ENCODE data around the gene ME2. TPM values are rescaled to one million over a fixed set of nuclear protein-coding genes. Genes with fewer than 3 reads are reported as not detected.
"Not testable (repeated sequence)": the region's sequence is repeated elsewhere in the genome, so short reads cannot be mapped to it uniquely, and the experiment has no call there.

Gene ME2
- 49.7 TPM for polyA plus RNA-seq (2012; ENCODE audit: low read depth, missing spikeins)

DNA sequence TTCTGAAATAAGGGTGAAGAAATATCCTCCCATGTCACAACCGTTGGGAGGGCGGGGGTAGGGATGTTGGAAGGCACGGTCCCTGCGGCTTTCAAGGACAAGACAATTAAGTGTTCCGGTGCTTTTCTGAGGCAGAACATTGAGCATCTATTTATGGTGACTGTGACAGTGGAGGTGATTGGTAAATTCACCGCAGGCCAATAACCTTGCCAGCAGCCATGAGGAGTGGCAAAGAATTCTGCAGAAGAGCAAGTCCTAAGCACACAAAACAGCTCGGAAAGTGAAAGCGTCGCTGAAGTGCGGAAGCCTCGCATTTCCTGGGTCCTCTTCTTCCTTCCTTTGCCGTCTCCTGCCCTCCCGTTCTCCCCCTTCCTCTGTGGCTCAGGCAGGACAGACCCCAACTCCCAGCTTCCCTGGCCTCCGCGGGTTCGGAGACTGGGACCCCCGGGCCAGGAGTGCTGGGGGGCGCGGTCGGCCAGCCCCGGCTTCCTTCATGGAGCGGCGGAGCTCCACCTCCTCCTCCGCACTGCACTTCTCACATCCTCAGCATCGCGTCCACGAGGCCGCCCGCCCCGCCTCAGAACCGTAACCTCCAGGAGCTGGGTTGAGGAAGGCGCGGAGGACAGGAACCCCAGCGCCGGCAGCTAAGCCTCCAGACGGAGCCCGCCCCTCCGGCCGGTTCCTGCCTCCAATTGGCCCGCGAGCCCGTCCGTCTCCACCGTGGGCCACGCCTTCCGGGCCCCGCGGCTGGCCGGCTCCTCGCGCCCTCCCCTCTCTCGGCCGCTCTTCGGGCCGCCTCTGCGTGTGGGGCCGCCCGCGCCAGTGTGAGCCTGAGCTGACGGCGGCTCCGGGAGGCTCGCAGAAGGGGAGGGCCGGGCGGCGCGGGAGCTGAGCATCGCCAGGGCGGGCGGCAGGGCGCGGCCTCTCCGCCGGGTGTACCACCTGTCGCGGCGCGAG lies at the start of gene ME2:
Gene ME2 (plus strand): TSS at position 774 of the 957 bp plus-strand sequence. CDS start 16,703 bp downstream, outside the sequence.
- FAIRE-seq, result peak; percentile 93

DNA sequence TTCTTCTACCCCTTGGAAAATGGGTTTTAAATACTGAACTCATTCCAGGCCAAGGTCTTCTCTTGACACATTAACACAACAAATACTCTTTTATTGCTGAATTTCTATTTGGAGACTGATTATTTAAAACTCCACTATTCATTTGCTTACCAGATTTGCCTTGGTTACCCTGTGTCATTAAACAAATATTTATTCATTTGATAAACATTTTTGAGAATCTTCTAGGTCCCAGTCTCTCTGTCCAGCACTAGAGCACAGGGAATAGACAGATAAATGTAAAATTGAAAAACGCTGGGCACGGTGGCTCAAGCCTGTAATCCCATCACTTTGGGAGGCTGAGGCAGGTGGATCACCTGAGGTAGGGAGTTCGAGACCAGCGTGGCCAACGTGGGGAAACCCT lies 49.3 kb upstream of the ME2 start:
- FAIRE-seq, result no peak
- DNase-seq (ENCODE audit: insufficient read length, low spot score), result no peak
- TF ChIP-seq PAX5 (IDR thresholded peaks at IDR 0.05; ENCODE audit: insufficient read depth, low read length, severe bottlenecking) (no peak), SPI1 (IDR thresholded peaks at IDR 0.05; ENCODE audit: low read depth, low read length) (no peak), POLR2AphosphoS5 (IDR thresholded peaks at IDR 0.05; ENCODE audit: low read depth, low read length) (no peak), TAF1 (IDR thresholded peaks at IDR 0.05; ENCODE audit: low read depth, low read length) (no peak), POU2F2 (IDR thresholded peaks at IDR 0.05; ENCODE audit: low read depth, low read length) (no peak), POLR2A (IDR thresholded peaks at IDR 0.05; ENCODE audit: low read depth, low read length) (no peak)

More for the DNA sequence above, at the start of gene ME2:
- peak; percentile 90 for DNase-seq (ENCODE audit: insufficient read length, low spot score)
- no peak for TF ChIP-seq POU2F2 (IDR thresholded peaks at IDR 0.05; ENCODE audit: low read depth, low read length)
- peak; percentile 46; the same call in 1 of the 2 replicates for TF ChIP-seq TAF1 (IDR thresholded peaks at IDR 0.05; ENCODE audit: low read depth, low read length)
- TF ChIP-seq POLR2AphosphoS5 (IDR thresholded peaks at IDR 0.05; ENCODE audit: low read depth, low read length), result 0 out of 2 replicates have a peak, but pooled peaks have one; percentile 53
- no peak for TF ChIP-seq PAX5 (IDR thresholded peaks at IDR 0.05; ENCODE audit: insufficient read depth, low read length, severe bottlenecking)
- TF ChIP-seq SPI1 (IDR thresholded peaks at IDR 0.05; ENCODE audit: low read depth, low read length), result 0 out of 2 replicates have a peak, but pooled peaks have one; percentile 4
- TF ChIP-seq POLR2A (IDR thresholded peaks at IDR 0.05; ENCODE audit: low read depth, low read length), result peak; percentile 77

DNA sequence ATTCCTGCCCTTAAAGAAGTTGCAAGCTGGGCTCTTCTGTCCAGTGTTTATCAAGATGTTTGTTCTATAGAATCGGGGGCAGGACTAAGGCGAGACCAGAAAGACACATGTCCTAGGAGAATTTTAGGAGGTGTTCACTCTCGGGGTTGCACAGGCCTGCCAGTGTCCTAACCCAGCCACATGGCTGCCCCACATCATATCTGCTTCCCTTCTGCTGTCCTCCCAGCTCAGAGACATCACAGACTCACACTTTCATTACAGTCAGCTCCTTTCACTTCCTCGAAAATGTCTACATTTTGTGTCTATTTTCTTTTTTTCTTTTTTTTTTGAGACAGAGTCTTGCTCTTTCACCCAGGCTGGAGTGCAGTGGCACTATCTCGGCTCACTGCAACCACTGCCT lies 48.4 kb upstream of the ME2 start:
- TF ChIP-seq SPI1 (IDR thresholded peaks at IDR 0.05; ENCODE audit: low read depth, low read length), result peak; percentile 82
- no peak for TF ChIP-seq PAX5 (IDR thresholded peaks at IDR 0.05; ENCODE audit: insufficient read depth, low read length, severe bottlenecking)
- DNase-seq (ENCODE audit: insufficient read length, low spot score) (no peak), FAIRE-seq (peak; percentile 85)

DNA sequence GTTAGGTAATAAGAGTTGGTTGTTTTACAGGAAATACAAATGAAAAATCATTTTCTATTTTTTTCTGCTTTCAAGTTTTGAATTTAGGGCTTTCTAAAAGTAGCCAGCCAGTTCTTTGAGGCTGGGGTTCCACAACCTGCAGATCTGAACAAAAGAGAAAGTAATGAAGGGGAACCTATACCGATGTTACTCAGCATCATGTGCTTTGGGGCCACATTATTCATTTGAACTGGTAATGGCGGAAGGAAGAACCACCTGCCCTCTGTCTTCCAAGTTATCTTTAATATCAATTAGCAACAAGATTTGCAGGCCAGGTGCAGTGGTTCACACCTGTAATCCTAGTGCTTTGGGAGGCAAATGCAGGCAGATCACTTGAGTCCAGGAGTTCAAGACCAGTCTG lies 46.2 kb upstream of the ME2 start:
- TF ChIP-seq PAX5 (IDR thresholded peaks at IDR 0.05; ENCODE audit: insufficient read depth, low read length, severe bottlenecking), result no peak
- TF ChIP-seq POU2F2 (IDR thresholded peaks at IDR 0.05; ENCODE audit: low read depth, low read length), result peak; percentile 48; the same call in 1 of the 2 replicates
- TF ChIP-seq POLR2AphosphoS5 (IDR thresholded peaks at IDR 0.05; ENCODE audit: low read depth, low read length), result no peak
- no peak for TF ChIP-seq SPI1 (IDR thresholded peaks at IDR 0.05; ENCODE audit: low read depth, low read length)
- TF ChIP-seq TAF1 (IDR thresholded peaks at IDR 0.05; ENCODE audit: low read depth, low read length), result peak; percentile 28; the same call in 1 of the 2 replicates
- TF ChIP-seq POLR2A (IDR thresholded peaks at IDR 0.05; ENCODE audit: low read depth, low read length), result 0 out of 2 replicates have a peak, but pooled peaks have one; percentile 39
- FAIRE-seq, result peak; percentile 88
- no peak for DNase-seq (ENCODE audit: insufficient read length, low spot score)

DNA sequence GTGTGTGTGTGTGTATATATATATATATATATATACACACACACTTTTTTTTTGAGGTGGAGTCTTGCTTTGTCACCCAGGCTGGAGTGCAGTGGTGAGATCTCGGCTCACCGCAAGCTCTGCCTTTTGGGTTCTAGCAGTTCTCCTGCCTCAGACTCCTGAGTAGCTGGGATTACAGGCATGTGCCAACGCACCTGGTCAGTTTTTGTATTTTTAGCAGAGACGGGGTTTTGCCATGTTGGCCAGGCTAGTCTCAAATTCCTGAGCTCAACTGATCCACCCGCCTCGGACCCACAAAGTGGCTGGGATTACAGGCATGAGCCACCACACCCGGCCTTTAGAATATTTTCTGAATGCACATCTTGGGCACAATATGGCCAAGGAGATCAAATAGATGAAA lies 45.4 kb upstream of the ME2 start:
- FAIRE-seq; DNase-seq (ENCODE audit: insufficient read length, low spot score): not testable (repeated sequence)

DNA sequence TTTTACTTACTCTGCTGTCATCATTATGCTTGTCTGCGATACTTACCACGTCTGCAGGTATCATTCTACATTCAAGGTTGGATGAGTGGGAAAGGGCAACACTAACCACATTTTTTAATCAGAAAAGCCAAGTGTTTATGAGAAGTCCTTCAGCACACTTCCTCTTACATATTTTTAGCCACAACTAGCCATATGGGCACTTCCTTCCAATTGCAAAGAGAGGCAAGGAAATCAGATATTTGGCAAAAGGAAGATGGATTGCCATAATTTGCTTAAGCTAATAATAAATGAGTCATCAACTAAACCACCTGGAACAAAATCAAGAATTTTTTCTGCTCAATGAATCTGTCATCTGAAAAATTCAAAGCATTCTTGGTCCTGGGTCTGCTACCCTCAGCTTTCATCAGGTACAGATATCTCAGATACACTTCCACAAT lies 42.4 kb upstream of the ME2 start:
- FAIRE-seq (peak; percentile 78), DNase-seq (ENCODE audit: insufficient read length, low spot score) (no peak)
- no peak for TF ChIP-seq POLR2A (IDR thresholded peaks at IDR 0.05; ENCODE audit: low read depth, low read length)
- peak; percentile 88 for TF ChIP-seq SPI1 (IDR thresholded peaks at IDR 0.05; ENCODE audit: low read depth, low read length)

DNA sequence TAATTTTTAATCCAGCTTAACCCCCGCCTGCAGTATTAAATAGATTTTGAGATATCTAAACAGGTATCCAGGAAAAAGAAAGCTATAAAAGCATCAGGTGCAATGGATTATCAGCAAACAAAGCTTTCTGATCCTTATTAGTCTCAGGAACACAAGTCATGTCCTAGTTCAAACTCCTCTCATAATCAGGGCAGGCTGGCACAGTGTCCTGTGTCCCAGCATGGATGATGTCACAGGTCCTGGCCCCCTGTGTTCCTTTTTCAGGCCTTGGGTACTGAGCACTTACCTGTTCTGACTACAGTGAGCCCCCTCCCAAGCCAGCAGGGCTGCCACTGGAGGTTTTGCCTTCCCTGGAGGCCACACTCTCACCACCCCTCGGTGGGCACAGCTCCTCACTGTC lies 39.6 kb upstream of the ME2 start:
- DNase-seq (ENCODE audit: insufficient read length, low spot score) (no peak), FAIRE-seq (no peak)
- TF ChIP-seq TAF1 (IDR thresholded peaks at IDR 0.05; ENCODE audit: low read depth, low read length) (no peak), SPI1 (IDR thresholded peaks at IDR 0.05; ENCODE audit: low read depth, low read length) (no peak), PAX5 (IDR thresholded peaks at IDR 0.05; ENCODE audit: insufficient read depth, low read length, severe bottlenecking) (no peak), POLR2AphosphoS5 (IDR thresholded peaks at IDR 0.05; ENCODE audit: low read depth, low read length) (no peak), POLR2A (IDR thresholded peaks at IDR 0.05; ENCODE audit: low read depth, low read length) (no peak), POU2F2 (IDR thresholded peaks at IDR 0.05; ENCODE audit: low read depth, low read length) (no peak)

DNA sequence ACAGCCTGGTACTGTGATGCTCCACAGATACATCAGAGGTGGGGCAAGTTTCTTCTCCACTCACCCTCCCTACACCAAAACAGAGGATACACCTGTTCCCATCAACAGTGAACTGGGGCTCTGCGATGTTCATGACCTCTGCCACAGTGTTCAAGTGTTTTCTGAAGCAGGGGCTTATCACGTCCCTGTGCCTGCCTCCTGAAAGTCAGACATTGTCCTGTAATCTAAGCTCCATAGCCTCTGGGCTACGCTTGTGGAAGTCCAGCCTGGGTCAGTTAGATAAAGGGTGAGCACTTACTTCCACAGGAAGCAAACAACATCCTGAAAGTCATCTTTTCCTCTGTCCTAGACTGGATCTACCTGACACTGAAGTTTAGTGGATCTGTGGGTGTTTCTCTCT lies 38.9 kb upstream of the ME2 start:
- FAIRE-seq (peak; percentile 41), DNase-seq (ENCODE audit: insufficient read length, low spot score) (no peak)
- TF ChIP-seq POU2F2 (IDR thresholded peaks at IDR 0.05; ENCODE audit: low read depth, low read length) (no peak), PAX5 (IDR thresholded peaks at IDR 0.05; ENCODE audit: insufficient read depth, low read length, severe bottlenecking) (no peak), SPI1 (IDR thresholded peaks at IDR 0.05; ENCODE audit: low read depth, low read length) (no peak), POLR2AphosphoS5 (IDR thresholded peaks at IDR 0.05; ENCODE audit: low read depth, low read length) (no peak), POLR2A (IDR thresholded peaks at IDR 0.05; ENCODE audit: low read depth, low read length) (no peak), TAF1 (IDR thresholded peaks at IDR 0.05; ENCODE audit: low read depth, low read length) (no peak)

DNA sequence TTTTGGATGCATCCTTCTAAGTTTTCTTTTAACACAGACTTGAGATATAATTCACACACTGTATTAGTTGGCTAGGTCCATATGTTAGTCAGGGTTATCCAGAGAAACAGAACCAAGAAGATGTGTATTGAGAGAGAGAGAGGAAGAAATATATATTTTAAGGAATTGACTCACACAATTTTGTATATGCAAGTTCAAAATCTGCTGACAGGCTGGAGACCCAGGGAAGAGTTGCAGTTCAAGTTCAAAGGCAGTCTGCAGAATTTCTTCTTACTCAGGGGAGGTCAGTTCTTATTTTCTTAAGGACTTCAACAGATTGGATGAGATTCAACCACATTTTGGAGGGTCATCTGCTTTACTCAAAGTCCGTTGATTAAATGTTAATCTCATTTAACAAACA lies 36.1 kb upstream of the ME2 start:
- DNase-seq (ENCODE audit: insufficient read length, low spot score), result no peak
- no peak for TF ChIP-seq POU2F2 (IDR thresholded peaks at IDR 0.05; ENCODE audit: low read depth, low read length)
- TF ChIP-seq POLR2AphosphoS5 (IDR thresholded peaks at IDR 0.05; ENCODE audit: low read depth, low read length), result no peak
- no peak for TF ChIP-seq SPI1 (IDR thresholded peaks at IDR 0.05; ENCODE audit: low read depth, low read length)
- TF ChIP-seq PAX5 (IDR thresholded peaks at IDR 0.05; ENCODE audit: insufficient read depth, low read length, severe bottlenecking), result no peak
- TF ChIP-seq POLR2A (IDR thresholded peaks at IDR 0.05; ENCODE audit: low read depth, low read length), result no peak
- FAIRE-seq, result no peak

DNA sequence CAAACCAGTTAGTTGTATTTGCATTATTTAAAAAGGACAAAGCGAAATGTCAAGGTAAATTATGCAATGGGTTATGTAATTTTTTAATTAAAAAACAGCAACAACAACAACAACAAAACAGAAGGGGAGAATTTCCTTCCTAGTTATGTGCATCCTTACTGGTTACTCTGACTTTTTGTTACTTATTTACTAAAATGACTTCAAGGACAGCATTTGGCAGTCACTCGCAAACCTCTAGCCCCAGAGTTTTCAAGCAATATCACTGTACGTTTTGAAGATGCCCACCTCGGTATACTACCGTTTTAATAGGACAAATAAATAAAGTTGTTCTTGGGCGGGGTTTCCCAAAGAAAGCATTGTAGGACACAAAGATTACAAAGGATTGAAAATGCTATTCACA lies 34.4 kb upstream of the ME2 start:
- DNase-seq (ENCODE audit: insufficient read length, low spot score) (no peak), FAIRE-seq (no peak)
- TF ChIP-seq SPI1 (IDR thresholded peaks at IDR 0.05; ENCODE audit: low read depth, low read length), result no peak
- TF ChIP-seq POU2F2 (IDR thresholded peaks at IDR 0.05; ENCODE audit: low read depth, low read length), result no peak
- no peak for TF ChIP-seq POLR2AphosphoS5 (IDR thresholded peaks at IDR 0.05; ENCODE audit: low read depth, low read length)
- no peak for TF ChIP-seq TAF1 (IDR thresholded peaks at IDR 0.05; ENCODE audit: low read depth, low read length)
- no peak for TF ChIP-seq POLR2A (IDR thresholded peaks at IDR 0.05; ENCODE audit: low read depth, low read length)
- TF ChIP-seq PAX5 (IDR thresholded peaks at IDR 0.05; ENCODE audit: insufficient read depth, low read length, severe bottlenecking), result no peak

All from GM12891 (cell line).